ENCODE data around the gene SNED1.
A peak's percentile ranks its signal among the peaks of the same experiment; 100 is the strongest.

SNED1 gene

DNA sequence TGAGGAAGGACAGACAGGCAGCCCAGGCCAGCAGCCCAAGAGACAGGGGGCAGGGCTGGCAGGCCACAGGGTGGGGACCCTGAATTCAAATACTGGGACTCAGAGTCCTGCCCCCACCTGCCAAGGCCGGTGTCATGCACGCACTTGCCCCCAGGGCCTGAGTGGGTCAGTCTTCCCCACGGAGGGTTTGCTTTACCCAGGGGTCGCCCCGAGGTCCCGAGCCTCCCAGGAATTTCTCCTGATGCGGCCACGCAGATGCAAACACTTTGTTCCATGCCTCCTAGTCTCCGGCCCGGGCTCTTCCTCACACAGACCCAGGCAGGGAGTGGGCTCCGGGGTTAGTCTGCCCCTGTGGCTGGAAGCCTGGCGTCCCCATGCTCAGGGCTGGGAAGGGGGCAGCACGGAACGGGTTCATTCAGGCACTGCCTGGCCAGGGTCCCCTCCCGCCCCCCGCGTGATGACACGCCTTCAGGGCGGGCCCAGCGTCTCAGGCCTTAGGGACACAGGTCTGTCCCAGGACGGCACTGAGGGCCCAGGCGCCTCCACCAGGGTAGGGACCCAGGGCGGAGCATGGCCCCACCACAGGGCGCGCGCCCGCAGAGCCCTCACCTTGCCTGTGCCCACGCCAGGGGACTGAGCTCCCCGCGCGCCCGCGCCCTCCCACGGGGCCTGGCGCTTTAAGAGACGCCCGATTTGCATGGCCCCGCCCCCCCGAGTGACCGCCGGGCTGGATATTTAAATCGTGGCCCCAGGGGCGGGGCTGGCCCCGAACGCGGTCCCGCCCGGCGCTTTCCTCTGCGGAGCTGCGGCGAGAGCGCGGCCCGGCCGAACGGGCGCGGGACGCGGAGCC is at the start of gene SNED1:
SNED1 (plus strand) TSS at position 763 of the 850 bp plus-strand sequence. CDS start 220 bp downstream, outside the sequence.
- peak; percentile 74 for DNase-seq (ENCODE audit: low spot score)

DNA sequence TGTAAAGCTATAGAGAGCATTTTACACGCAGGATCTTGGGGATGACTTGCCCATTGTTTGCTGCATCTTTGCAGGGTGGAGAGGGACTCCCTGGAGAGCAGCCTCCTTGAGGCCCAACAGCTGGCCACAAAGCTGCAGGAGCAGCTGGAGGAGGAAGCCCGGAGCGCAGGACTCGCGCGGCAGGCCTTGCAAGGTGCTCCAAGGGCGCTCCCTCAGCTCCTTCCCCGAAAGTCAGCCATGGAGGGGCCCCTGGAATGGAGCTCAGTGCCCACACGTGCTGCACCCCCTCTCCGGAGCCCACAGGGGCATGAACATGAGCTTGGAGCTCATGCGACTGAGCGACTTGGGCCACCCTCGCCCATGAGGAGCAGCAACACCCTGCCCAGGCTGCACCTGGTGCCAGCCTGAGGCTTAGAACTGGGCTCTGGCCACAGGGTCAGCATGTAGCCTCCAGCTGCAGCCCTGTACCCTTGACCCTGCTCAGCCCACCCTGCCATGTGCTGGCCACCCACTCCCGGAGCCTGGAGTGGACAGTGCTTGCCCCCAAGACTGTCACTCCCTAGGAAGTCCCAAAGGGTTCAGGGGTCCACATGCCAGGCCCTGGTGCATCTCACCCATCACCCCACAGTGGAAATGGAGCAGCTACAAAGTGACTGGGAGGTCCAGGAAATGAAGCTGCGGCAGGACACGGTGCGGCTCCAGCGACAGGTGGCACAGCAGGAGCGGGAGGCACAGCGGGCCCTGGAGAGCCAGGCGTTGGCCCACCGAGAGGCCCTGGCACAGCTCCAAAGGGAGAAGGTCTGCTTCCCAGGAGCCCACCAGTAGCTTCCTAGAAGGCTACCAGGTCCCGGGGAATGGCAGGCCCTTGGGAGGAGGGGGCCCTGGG is 49.3 kb upstream of the SNED1 start:
- DNase-seq (ENCODE audit: low spot score) = no peak

DNA sequence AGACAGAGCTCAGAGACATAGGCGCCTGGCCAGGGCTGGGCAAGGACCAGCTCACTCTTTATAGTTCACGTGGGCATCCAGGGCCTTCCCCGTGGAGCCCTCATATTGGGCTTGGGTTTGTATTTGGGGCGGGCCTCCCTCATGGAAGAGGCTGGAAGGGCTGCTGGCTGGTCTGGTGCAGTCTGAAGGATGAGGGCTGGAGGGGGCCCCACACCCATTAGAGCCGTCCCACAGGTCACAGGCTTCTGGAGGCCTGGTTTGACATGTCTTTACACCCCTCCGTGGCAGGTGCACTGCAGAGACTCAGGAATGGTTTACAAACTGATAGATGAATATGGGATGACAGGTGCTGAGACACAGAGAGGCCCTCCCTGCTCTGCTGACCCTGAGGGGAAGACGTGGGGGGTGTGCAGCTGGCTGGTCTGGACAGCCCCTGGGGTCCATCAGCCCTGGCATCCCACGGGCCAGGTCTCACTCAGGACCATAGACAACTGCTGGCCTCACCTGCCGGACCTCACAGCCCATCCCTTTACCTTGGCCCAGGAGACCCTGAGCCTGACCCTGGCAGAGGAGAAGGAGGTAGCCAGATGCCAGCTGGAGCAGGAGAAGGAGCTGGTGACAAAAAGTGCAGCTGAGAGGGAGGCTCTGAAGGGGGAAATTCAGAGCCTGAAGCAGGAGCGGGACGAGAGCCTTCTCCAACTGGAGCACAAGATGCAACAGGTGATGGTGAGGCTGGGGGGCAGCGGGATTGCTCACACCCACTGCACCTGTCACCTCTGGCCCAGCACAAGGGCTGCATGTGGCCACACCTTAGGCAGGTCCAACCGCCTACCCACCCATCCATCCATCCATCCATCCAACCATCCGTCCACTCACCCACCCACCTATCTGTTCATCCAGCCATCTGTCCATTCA is 48.4 kb upstream of the SNED1 start:
- no peak for DNase-seq (ENCODE audit: low spot score)

DNA sequence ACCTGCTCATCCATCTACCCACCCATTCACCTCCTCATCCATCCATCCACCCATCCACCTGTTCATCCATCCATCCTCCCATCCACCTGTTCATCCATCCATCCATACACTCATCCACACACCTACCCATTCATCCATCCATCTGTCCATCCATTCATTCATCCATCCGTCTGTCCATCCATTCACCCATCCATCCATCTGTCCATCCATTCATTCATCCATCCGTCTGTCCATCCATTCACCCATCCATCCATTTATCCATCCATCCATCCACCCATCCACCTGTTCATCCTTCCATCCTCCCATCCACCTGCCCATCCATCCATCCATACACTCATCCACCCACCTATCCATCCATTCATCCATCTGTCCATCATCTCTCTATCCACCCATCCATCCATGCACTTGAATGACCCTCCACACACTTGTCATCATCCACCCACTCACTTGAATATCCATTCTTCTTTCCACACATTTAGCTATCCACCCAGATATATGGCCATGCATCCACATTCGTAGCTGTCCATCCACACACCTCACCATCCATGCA is 47.3 kb upstream of the SNED1 start:
- no peak for DNase-seq (ENCODE audit: low spot score)

DNA sequence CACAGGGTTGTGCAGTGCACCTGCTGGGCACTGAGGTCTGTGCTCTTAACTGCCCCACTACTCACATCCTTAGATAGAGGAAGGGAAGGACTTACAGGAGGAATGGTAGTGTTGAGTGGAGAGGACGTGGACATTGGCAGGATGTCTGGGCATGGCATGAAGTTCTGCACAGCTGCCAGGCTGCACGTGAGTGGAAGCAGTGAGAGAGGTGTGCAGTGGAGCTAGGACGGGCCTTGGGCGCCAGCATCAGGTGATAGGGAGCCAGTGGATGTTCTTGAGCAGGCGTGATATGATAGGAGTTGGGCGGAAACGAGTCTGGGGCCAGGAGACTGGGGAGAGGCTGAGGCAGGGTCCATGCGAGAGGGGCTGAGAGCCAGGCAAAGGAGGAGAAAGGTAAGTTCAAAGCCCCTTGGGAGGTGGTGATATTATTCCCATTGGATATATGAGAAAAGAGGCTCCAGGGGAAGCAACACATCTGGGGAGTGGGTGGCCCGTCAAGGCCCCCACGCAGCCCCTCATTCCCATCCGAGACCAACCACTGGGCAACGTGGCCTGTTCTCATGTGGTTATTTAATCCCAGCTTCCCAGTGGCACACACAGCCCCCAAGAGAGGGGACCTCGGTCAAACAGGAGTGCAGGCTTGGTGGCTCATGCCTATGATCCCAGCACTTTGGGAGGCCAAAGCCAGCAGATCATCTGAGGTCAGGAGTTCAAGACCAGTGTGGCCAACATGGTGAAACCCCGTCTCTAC is 45.7 kb upstream of the SNED1 start:
- DNase-seq (ENCODE audit: low spot score) = no peak

DNA sequence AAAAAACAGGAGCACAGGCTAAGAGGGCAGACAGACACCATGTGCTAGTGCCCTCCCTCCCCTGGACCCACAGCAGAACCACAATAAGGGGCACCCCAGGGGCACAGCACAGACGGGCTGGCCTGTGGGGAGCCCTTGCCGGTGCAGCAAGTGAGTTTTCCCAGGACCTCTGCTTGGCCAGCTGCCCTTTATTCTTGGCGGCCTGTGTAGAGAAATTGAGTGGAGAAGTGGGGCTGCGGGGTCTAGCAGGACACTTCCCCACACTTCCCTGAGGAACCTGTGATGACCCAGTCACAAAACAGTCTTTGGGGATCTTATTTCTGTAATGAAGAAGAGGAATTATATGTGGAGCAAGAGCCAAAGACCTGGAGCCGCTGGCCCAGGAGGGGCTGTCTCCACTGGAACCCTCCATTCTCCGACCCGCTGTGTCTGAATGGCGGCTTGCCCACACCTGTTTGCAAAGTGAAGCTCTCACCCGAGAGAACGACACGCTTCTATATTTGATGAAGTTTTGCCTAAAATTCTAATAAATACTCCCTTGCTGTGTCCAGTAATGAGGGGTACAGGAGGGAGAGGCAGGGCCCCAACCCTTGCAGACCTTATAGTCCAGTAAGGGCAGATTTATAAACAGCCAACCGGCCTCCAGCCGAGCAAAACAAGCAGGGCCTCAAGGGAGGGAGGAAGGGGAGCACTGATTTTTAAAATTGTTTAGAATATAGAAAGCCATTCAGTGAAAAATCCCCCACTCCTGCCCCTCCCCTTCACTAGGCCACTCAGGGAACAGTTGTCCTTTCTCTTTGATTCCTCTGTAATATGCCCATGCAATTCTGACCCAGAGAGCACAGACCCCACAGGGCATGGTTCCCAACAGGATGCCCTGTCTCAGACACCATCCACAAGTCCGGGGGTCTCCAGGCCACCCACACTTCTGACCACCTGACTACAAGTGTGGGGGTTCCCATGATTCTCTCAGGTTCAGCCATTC is 44.7 kb upstream of the SNED1 start:
- no peak for DNase-seq (ENCODE audit: low spot score)

DNA sequence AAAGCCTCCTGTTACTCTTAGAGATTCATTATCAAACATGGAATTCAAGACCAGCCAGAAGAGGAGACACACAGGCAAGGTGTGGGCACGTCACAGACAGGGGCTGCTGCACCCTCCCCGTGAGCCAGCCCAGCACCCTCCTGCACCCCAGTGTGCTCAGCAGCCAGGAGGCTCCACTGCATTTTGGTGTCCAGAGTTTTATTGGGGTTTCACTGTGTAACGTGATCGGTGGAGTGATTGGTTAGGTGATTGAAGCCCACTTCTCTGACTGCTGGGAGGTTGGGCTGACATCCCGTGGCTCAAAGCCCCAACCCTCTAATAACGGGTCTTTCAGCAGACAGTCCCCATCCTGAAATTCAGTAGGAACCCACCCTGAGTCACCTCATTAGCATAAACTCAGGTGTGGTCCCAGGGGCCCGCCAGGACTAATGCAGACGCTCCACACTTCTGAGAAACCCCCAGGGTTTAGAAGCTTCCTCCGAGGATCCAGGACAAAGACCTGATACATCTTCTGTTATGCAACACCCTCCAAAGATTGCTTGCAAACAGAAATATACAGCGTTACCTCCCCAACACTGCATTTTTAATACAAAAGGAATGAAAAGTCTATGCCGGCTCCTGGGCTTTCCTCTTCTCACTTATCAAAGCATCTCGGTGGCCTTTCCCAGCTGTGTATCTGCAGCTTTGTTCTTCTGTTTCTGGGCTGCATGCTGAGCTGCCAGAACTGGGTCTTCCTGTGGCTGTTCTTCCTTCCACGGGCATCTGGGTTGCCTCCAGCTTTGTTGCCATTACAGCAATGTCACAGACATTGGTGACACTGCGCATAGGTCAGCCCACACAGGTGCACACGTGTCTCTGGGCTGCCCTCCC is 43.7 kb upstream of the SNED1 start:
- no peak for DNase-seq (ENCODE audit: low spot score)

DNA sequence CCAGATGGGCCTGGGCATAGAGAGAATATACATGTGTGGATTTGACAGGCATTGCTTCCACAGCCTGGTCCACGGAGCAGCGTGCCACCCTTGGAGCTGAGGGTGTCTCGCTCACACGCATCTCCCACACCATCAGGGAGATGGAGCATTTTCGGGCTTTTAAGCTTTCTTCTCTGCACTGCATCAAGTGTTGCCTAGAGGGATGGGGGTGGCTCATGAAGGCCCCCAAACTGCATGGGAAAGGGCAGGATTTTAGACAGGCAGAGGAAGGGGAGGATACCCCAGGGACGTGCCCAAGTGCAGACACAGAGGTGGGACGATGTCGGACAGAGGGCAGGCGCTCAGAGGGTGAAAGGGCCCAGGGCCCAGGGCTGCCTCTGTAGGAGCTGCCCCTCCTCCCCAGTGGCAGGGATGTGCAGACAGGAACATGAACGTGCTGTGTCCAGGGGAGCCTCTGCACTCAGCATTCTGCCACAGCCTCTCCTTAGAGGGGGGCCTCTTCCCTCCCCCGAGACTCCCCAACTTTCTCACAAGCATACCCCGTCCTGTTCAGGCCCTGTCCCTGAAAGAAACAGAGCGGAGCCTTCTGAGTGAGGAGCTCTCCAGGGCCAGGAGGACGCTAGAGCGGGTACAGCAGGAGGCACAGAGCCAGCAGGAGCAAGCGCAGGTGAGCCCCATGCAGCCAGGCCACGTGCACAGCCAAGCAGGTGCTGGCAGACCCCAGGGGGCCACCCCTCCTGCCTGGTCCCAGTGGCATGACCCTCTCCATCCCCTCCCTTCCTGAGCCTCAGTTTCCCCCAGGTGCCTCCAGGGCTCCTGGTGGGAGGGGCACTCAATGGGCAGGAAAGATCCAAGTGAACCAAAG is 42.9 kb upstream of the SNED1 start:
- no peak for DNase-seq (ENCODE audit: low spot score)

DNA sequence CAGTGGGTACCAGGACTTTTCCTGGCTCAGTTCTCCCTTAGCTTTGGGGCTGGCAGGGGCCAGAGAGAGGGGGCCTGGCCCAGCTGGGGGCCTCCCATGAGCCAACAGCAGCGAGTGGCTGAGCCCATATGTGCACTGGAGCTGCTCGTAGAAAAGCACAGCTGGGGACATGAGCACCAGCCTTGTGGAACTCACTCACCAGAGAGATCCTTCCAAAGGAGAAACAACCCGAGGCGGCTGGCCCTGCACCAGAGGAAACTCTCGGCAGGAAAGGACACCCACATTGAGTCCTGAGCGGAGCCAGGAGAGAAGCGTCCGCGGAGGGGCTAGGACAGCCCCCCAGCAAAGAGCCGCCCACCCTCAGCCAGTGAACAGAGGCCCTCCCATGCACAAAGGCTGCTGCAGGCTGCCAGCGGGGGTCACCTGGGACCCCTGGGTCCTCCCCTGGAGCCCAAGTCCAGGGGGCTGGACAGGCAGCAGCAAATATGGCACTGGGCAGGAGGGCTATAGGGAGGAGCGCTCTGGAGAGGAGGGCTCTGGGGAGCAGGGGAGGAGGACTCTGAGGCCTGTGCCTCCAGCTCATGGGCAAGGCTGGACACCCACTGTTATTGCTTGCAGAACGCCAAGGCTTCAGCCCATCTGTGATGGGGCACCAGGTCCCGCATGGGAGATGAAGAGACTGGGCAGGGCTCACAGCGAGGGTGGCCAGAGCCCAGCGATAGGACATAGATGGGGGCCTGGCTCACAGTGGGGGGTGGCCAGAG is 42.1 kb upstream of the SNED1 start:
- no peak for DNase-seq (ENCODE audit: low spot score)

DNA sequence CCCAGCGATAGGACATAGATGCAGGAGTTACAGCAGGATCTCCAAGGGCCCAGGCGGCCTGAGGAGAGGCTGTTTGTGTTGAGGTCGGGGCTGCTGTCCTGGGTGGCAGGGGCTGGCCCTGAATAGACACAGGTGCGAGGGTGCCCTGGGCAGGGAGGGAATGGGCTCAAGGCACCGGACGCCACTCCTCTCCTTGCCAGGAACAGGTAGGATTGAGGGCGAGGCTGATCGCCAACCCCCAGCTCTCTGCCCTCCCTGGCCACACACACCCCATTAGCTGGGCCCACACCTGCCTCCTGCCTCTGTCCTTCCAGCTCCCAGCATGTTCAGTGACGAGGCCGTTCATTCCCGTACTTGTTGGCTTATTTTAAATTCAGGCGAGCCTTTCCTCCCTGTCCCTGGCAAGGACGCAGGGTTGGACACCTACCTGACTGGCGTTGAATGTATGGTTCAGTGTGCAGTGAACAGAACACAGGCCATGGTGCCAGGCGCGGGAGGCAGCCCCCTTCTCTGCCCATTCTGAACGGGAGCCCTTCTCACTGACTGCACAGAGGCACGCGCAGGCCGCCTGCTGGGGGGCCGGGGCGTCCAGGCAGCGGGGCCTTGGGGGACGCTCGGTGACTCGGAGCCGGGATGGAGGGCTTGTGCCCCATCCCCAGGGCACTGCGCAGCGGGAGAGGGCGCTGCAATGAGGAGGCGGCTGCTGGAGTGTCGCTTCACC is 41.3 kb upstream of the SNED1 start:
- no peak for DNase-seq (ENCODE audit: low spot score)

DNA sequence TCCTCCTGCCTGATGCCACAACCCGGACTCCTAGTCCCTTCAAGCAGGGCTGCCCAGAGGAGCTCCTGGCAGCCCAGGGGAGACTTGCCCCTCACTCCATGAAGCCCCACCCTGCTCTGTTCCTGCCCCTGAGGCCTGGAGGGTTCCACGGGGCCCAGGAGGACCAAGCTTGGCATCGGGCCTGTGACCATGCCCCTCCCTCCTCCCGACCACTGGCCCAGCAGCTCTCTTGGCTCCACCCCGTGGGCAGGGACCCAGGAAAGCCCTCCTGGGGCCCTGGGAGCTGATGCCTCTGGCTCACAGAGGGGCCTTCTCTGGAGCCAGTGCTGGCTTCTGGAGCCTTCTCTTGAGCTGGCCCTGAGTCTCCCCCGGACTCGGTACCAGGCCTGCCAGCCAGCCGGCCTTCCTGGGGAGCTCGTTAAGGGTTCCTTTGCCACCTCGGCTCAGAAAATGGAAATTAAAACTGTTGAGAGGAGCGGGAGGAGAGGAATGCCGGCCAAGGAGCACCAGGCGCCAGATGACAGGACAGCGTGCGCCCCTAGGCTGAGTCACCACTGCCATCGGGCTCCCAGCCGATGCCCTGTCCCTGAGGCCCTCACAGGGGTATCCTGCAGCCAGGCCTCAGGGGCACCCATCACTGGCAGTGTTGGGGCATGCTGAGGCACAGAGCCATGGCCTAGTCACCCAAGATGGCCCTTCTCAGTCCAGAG is 40.6 kb upstream of the SNED1 start:
- DNase-seq (ENCODE audit: low spot score) = no peak

DNA sequence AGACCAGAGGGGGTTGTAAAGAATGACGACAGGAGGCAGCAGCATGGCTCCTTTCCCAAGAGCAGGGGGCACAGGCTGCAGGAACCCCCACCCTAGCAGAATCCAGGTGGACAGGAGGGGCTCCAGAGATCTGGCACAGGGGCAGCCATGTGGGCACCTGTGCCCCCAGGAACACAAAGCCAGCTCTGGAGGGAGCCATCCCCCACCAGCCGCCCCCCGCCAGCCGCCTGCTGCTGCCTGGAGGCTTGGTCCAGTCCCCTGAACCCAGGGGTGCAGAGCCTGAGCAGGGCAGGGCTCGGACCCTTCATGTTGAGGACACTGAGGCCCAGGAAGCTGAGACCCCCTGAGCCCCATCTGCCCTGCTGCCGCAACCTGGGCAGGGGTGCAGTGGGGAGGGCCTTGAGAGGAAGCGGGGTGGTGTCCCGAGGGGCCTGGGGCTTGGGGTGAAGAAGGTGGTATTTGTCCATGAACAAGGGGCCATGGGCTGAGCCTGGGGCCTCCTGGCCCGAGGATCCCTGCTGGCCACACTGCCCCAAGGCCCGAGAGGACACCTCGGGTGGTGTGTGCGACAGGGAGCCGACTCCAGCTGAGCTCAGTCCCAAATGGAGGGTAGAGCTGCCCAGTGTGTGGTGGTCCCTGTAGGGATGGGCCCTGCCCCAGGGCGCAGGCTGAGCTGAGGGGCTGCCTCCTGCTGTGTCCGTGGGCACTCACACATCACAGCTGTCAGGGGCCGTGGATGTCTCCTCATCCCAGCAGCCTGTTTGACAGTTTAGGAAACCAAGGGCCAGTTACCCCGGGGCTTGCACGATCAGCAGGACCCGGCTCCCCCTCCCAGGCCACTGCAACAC is 39.8 kb upstream of the SNED1 start:
- no peak for DNase-seq (ENCODE audit: low spot score)

DNA sequence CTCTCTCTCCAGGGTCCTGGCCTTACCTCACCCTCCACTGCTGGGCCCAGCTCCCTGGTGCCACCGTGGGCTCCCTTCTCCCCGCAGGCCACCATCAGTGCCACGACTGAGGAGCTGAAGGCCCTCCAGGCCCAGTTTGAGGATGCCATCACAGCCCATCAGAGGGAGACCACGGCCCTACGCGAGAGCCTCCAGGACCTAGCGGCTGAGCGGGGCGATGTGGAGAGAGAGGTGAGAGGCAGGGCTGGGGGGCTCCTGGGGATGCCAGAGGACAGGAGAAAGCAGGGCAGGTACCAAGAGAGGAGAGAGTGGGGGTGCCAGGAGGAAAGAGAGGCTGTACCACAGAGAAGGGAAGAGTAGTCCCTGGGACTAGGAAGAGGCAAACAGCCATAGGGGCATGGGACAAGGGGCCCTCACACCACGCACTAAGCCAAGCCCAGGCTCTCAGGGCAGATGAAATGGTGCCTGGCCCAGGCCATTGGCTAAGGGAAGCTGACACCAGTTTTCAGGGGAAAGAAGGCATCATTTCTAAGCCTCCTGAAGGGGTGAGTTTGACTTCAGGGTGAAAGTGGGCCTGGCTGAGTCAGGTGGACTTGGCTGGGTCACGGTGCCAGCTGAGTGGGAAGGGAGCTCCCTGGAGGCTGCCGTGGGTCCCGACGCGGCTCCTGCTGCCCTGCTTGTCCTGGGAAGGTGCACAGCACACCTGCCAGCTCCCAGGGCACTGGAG is 39.0 kb upstream of the SNED1 start:
- DNase-seq (ENCODE audit: low spot score) = no peak

DNA sequence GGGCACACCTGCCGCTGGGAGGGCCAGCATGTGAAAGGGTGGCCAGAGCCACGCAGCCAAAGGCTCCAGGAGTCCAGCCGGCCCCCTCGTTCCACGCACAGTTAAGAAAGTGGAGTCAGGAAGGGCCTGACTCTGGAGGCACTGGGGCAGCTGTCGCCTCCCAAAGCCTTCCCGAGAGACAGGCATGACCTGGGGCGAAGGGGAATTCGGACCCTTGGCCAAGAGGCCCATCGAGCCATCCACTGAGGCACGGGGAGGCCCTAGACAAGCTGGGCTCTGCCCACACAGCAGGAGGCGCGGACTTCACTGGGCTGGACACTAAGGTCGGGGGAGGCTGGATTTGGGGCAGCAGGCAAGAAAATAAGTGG is 38.5 kb upstream of the SNED1 start:
- no peak for DNase-seq (ENCODE audit: low spot score)
